Naive B cell (primary cell): ENCODE data around the gene PTPN3. TPM values are rescaled to one million over a fixed set of nuclear protein-coding genes. Genes with fewer than 3 reads are reported as not detected.

Experiments
- ATAC-seq, 2 donors: fragments of 150-1000 bp; cut with Tn5 transposase; 2 replicates each; pipeline ENCODE4 v1.10.0; 2021; ENCODE audit warnings: low read depth in 2 of 2, mild to moderate bottlenecking in 2 of 2, moderate library complexity in 2 of 2
- DNase-seq: peaks from one replicate; pipeline ENCODE4 v3.0.0; 2022
- H3K27ac Mint-ChIP-seq, 6 donors: one replicate each; pipeline ENCODE4 v1.8.0; 2020 to 2022; ENCODE audit warnings: mild to moderate bottlenecking in 6 of 6, mixed read lengths in 6 of 6, moderate library complexity in 5 of 6, inconsistent platforms in 2 of 6
- H3K27me3 Mint-ChIP-seq, 3 donors: one replicate each; pipeline ENCODE4 v1.8.0; 2021 to 2022; ENCODE audit warnings: mixed read lengths in 3 of 3, mild to moderate bottlenecking in 1 of 3
- H3K36me3 Mint-ChIP-seq, 2 donors: one replicate each; pipeline ENCODE4 v1.8.0; 2020 to 2022; ENCODE audit warnings: mixed read lengths in 2 of 2, inconsistent platforms in 1 of 2, mild to moderate bottlenecking in 1 of 2
- H3K4me1 Mint-ChIP-seq, 3 donors: one replicate each; pipeline ENCODE4 v1.8.0; 2020 to 2022; ENCODE audit warnings: mixed read lengths in 3 of 3, inconsistent platforms in 1 of 3, mild to moderate bottlenecking in 1 of 3, moderate library complexity in 1 of 3
- H3K4me3 Mint-ChIP-seq, 8 donors: one replicate each; pipeline ENCODE4 v1.8.0; 2020 to 2022; ENCODE audit warnings: mild to moderate bottlenecking in 8 of 8, mixed read lengths in 8 of 8, moderate library complexity in 8 of 8, inconsistent platforms in 2 of 8
- H3K9me3 Mint-ChIP-seq, 7 donors: one replicate each; pipeline ENCODE4 v1.8.0; 2020 to 2022; ENCODE audit warnings: mixed read lengths in 7 of 7, mild to moderate bottlenecking in 5 of 7, inconsistent platforms in 2 of 7, moderate library complexity in 1 of 7
- polyA plus RNA-seq, 6 donors: library from polyadenylated mRNA; unstranded; fragments of 300-500 nt; fragmentation: Illumina TruSeq; gene quantifications; one replicate each; pipeline ENCODE4 v1.2.3, GENCODE V29; 2021; ENCODE audit warnings: low read depth in 6 of 6

Gene PTPN3
- polyA plus RNA-seq, 6 donors from 2014 or later: not detected

DNA sequence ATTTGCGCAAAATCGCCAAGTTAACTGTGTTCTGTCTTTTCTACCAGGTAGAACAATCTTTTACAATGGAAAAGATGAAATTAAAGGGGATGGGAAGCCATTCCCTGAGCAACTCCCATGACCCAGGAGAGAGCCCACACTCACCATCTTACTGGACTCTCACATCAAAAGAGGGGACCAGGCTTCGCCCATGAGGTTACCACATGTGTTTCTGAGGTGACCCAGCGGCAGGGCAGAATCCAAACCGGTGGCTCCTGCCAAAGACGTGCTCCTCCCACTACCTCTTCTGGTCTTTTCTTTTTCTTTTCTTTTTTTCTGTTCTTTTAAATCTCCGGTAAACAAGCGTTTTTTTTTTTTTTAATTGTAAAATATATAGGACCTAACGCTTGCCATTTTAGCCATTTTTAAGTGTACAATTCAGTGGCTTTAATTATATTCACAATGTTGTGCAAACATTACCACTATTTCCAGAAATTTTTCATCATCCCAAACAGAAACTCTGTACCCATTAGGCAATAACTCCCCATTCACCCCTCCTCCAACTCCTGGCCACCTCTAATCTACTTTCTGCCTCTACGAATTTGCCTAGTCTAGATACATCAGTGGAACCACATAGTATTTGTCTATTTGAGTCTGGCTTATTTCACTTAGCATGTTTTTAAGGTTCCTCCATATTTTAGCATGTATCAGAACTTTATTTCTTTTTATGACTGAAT lies 19.3 kb downstream of the PTPN3 start:
- DNase-seq (no peak), ATAC-seq (no peak)
- peaks cover 35 to 61% (median 60%) of the 10 kb centered on the region in 3 donors for H3K27me3 Mint-ChIP-seq
- H3K4me3 Mint-ChIP-seq: no peak overlapping the region
- no peaks in the 10 kb centered on the region for H3K36me3 Mint-ChIP-seq
- H3K9me3 Mint-ChIP-seq: no peaks in the 10 kb centered on the region
- H3K4me1 Mint-ChIP-seq: no peaks in the 10 kb centered on the region
- no peak overlapping the region for H3K27ac Mint-ChIP-seq

DNA sequence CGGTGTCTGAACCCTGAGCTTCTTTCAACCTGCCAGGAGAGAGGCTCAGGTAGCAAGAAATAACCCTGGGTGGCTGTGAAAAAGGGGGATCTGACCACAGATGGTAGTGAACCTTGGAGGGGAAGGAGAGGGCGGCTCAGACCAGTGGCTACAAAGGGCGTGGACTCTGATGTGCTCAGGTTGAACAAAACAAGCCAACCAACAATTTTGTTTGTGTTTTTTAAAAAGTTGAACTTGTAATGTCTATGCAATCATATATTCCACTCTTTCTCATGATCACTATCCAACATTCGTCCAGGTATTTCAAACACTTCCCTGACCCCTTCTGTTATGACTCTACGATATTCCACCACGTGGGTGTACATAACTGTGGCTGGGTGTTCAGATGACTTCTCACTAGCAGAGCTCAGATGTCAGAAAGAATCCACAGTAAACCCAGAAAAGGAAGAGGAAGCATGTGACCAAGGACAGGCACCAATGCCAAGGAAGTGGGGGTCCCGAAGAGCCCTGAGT lies 20.0 kb downstream of the PTPN3 start:
- no peaks in the 10 kb centered on the region for H3K36me3 Mint-ChIP-seq
- H3K27ac Mint-ChIP-seq: no peak overlapping the region

DNA sequence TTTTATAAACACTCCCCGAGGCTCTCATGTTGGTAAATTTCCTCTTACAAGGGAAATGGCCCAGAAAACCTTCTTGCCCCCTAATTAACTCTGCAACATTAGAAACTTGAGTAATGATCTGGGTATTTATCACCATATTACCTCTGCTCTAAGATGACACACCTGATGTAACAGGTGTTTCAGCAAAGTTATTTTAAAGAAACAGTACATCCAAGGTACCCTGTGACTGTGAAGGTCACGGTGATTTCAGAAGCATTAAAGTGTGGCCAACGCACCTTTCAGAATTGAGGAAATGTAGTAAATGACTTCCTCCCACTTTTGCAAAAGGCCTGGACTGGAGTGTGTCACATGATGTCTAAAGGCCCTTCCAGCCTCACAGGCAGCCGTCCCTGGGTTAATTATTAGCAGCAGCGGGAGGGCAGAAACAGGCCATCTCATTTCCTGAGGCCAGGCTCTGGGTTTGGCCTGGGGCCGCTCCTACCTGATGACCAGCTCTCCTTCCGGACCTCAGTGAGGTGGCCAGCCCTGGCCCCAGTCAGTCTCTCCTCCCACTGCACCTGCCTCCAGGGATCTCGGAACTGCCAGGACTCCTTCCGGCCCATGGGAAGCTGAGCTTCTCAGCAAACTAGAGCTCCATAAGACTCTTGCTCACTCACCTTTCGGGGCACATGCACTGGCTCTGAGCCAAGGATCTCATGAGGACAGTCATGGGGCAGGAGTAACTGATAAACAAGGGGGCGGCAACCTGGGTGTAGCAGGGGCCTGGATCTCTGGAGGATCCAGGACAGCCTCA lies 20.7 kb downstream of the PTPN3 start:
- Mint-ChIP-seq H3K9me3 (no peaks in the 10 kb centered on the region), H3K27ac (no peak overlapping the region), H3K4me3 (no peak overlapping the region), H3K36me3 (no peaks in the 10 kb centered on the region), H3K4me1 (no peaks in the 10 kb centered on the region), H3K27me3 (peaks cover 24 to 60% (median 48%) of the 10 kb centered on the region in 3 donors)
- DNase-seq: no peak
- no peak for ATAC-seq

More for the DNA sequence above, 20.0 kb downstream of the PTPN3 start:
- DNase-seq (no peak), ATAC-seq (no peak)
- H3K4me1 Mint-ChIP-seq: no peaks in the 10 kb centered on the region
- H3K27me3 Mint-ChIP-seq: peaks cover 28 to 59% (median 54%) of the 10 kb centered on the region in 3 donors
- no peak overlapping the region for H3K4me3 Mint-ChIP-seq
- no peaks in the 10 kb centered on the region for H3K9me3 Mint-ChIP-seq

DNA sequence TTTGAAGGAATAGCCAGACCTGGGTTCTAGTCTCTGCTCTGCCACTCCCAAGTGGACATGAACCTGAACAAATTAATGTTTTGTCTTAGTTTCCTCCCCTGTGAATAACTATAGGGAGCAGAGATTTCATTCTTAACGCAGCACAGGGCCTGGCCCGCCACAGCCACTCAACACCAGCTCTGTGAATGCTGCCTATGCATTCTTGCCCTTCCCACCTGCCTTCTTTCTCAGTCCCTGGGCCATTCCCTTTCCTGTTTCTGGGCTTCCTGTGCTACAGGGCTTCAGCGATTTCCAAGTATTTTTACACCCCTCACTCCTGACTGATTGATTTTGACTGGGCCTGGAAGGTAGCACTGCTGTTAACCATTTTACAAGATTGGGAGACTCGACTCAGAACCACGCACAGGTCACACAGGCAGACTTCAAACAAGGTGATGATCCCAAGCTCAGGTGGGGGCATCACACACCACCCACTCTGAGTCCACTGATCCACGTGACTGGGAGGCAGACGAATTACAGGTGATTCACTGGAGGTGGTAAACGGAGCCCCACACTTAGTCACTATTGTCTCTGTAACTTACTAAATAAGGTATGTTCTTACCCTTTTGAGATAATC lies 21.4 kb downstream of the PTPN3 start:
- no peaks in the 10 kb centered on the region for H3K36me3 Mint-ChIP-seq
- DNase-seq (no peak), ATAC-seq (no peak)
- H3K27me3 Mint-ChIP-seq: peaks cover 22 to 57% (median 47%) of the 10 kb centered on the region in 3 donors
- H3K4me3 Mint-ChIP-seq: no peak overlapping the region
- no peak overlapping the region for H3K27ac Mint-ChIP-seq
- H3K4me1 Mint-ChIP-seq: no peaks in the 10 kb centered on the region
- H3K9me3 Mint-ChIP-seq: no peaks in the 10 kb centered on the region

DNA sequence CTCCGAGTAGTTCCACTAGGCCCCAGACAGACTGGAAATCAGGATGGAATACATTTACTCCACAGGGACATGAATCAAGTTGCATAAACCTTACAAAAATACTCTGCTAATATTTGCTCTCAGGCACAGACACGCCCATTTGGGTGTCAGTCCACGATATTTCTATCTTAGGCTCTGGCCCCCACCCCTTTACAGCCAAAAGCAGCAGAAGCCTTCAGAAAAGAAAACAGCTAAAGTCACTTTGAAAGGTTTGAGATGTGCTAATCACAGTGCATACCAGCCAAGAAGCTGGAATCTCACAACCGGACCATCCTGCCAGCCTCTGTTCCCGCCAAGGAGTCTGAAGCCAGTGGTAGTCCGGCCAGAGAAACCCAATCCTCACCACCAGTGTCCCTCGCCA lies 22.6 kb downstream of the PTPN3 start:
- no peak overlapping the region for H3K4me3 Mint-ChIP-seq
- no peaks in the 10 kb centered on the region for H3K4me1 Mint-ChIP-seq
- H3K27ac Mint-ChIP-seq: no peak overlapping the region
- H3K27me3 Mint-ChIP-seq: peaks cover 17 to 51% (median 51%) of the 10 kb centered on the region in 3 donors
- no peaks in the 10 kb centered on the region for H3K36me3 Mint-ChIP-seq
- ATAC-seq (no peak), DNase-seq (no peak)
- H3K9me3 Mint-ChIP-seq: no peaks in the 10 kb centered on the region

DNA sequence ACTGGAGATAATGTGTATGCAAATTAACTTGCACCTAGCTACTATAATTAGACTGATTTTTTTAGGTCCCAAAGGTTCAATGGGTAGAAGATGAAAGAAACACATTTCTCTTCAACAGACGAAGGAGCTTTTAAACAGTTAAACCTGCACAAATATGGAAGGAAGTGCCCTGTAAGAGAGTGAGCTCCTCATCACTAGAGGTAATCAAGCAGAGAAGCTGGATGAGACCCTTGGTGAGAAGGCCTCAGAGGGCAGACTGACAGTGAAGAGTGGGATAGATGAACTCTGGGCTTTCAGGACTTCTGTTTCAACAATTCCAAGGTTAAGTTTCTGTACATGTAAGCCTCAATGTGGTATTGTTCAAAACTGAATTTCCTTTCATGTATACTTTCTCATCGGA lies 23.2 kb downstream of the PTPN3 start:
- DNase-seq (no peak), ATAC-seq (no peak)
- Mint-ChIP-seq H3K27ac (no peak overlapping the region), H3K9me3 (no peaks in the 10 kb centered on the region), H3K4me1 (no peaks in the 10 kb centered on the region), H3K4me3 (no peak overlapping the region), H3K36me3 (no peaks in the 10 kb centered on the region), H3K27me3 (peaks cover 15 to 50% (median 49%) of the 10 kb centered on the region in 3 donors)

DNA sequence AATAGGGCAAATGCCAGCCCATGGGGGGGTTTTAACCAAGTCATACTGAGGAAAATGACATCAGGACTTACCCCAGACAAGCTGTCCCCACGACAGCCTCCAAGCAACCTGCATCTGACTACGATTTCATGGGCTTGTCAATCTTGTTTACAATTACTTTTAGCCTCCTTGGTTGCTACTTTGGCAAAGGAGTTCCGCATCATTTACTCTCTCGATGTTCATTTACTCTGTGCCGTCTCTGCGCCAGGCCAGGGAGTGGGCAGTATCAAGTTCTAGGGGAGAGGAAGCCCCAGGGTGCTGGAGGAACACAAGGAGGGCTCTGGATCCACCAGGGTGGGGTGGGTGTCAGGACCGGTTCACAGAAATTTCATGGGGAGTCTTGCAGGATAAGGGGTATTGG lies 23.9 kb downstream of the PTPN3 start:
- Mint-ChIP-seq H3K27me3 (peaks cover 8 to 45% (median 41%) of the 10 kb centered on the region in 3 donors), H3K9me3 (no peaks in the 10 kb centered on the region), H3K4me1 (no peaks in the 10 kb centered on the region), H3K27ac (peak overlapping the region in 1 of 6 donors; percentile 49), H3K36me3 (no peaks in the 10 kb centered on the region), H3K4me3 (no peak overlapping the region)
- DNase-seq (no peak), ATAC-seq (no peak)

DNA sequence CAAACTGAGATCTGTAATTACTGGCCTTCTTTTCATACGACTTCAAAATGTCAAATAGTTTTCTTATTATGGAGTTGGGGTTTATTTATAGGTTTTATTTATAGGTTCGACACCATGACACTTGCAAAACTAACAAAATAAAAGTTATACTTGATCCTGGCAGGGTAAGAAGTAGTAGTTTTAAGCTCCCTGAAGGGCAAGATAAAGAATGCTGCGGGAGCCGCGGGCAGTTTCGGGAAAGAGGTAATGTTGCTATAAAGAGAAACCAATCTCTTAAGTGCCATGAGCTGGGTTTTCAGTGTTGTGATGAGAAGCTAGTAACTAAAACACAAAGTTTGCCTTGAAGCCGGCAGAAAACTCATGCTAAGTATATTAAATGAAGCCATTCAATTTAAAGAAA lies 24.8 kb downstream of the PTPN3 start:
- Mint-ChIP-seq H3K4me3 (no peak overlapping the region), H3K27ac (no peak overlapping the region), H3K27me3 (peaks cover 4 to 37% (median 33%) of the 10 kb centered on the region in 3 donors), H3K9me3 (no peaks in the 10 kb centered on the region), H3K36me3 (no peaks in the 10 kb centered on the region), H3K4me1 (no peaks in the 10 kb centered on the region)
- ATAC-seq (no peak), DNase-seq (no peak)

DNA sequence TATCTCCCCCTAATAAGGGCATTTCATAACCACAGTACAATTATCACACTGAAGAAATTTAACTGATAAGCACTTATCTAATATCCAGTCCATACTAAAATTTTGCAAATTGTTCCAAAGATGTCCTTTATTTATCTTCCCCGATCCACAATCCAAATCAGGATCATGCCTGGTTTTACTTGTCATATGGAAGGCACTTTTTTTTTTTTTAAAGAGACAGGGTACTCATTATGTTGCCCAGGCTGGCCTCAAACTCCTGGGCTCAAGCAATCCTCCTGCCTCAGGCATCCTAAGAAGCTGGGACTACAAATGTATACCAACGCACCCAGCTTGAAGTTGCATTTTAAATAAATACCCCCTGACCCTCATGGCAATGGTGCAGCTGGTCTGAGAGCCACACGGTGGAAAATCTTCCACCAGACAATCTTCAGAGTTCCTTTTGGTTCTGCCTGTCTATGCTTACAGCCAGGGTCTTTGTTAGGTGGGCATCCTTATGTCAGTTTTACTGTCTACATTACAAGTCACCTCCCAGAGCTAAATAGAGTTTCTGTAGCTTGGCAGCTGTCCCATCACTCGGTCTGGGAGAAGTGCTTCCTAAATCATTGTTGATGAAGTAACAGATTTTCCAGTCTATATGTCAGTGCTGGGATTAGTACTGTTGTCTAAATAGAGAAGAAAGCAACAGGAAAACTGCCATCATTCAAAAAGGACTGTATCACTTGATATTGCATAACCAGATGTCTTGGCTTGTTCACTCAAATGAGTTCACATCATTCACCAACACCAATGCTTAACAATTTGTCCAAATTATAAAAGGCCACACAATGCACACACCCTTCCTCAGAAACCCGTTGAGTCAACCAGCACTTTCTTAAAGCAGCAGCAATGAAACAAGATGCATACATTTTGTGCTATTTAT lies 26.4 kb downstream of the PTPN3 start:
- no peaks in the 10 kb centered on the region for H3K4me1 Mint-ChIP-seq

DNA sequence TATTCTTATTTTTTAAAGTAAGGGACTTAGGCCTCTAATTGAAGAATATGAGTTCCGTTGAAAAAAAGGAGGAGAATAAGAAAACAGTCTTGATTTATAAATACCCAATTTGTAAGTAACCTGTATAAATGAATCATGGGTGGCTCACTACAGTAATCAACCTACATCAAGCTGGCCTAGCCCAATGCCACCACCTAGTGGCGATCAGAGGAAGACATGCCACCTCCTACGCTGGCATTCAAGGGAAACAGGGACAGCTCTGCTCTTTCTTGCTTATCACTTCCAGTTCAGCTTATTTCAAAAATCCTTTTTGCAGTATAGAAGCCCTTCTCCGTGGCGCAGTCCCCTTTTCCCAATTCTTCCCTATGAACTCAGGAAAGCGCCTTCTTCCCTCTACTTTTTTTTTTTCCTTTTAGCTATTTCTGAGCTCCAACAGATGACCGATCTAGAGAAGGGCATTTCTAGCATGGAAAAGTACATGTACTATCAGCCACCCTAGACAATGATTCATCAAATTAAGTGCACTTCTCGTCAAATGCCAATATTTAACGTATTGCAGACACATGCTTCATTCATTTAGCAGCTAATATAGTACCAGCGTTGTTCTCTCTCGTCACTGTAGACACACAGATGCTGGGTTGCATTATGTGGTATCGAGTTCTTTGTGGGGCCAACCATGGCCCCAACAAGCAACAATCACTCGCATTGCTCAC lies 28.3 kb downstream of the PTPN3 start:
- no peak overlapping the region for H3K27ac Mint-ChIP-seq

More for the DNA sequence above, 26.4 kb downstream of the PTPN3 start:
- ATAC-seq (no peak), DNase-seq (no peak)
- Mint-ChIP-seq H3K27ac (no peak overlapping the region), H3K4me3 (no peak overlapping the region), H3K27me3 (peaks cover 4 to 25% (median 22%) of the 10 kb centered on the region in 3 donors), H3K9me3 (no peaks in the 10 kb centered on the region), H3K36me3 (no peaks in the 10 kb centered on the region)

DNA sequence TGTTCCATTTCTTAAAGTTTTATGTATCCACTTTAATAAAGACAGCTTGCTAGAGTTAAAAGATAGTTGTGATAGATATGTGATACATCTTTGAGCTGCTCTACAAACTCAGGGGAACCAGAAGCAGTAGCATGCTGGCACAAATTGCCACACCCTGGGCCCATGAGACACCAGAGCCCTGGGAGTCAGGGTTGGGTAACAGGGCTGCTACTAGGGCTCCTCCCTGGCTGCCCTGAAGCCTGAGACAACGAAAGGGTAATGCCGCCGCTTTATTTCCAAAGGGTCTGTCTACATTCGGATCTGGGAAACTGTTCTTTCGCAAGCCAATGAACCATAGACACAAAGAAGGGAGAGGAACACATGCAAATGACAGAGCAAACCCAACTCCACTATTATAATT lies 29.2 kb downstream of the PTPN3 start:
- Mint-ChIP-seq H3K4me3 (no peak overlapping the region), H3K4me1 (no peaks in the 10 kb centered on the region), H3K27me3 (peaks cover 14 to 36% (median 25%) of the 10 kb centered on the region in 3 donors), H3K9me3 (no peaks in the 10 kb centered on the region), H3K27ac (no peak overlapping the region), H3K36me3 (no peaks in the 10 kb centered on the region)
- ATAC-seq (no peak), DNase-seq (no peak)

More for the DNA sequence above, 28.3 kb downstream of the PTPN3 start:
- peaks cover 16 to 34% (median 31%) of the 10 kb centered on the region in 3 donors for H3K27me3 Mint-ChIP-seq
- H3K4me1 Mint-ChIP-seq: no peaks in the 10 kb centered on the region
- no peaks in the 10 kb centered on the region for H3K36me3 Mint-ChIP-seq
- ATAC-seq (peak; percentile 57 to 59), DNase-seq (peak; percentile 20)
- no peaks in the 10 kb centered on the region for H3K9me3 Mint-ChIP-seq
- H3K4me3 Mint-ChIP-seq: no peak overlapping the region

DNA sequence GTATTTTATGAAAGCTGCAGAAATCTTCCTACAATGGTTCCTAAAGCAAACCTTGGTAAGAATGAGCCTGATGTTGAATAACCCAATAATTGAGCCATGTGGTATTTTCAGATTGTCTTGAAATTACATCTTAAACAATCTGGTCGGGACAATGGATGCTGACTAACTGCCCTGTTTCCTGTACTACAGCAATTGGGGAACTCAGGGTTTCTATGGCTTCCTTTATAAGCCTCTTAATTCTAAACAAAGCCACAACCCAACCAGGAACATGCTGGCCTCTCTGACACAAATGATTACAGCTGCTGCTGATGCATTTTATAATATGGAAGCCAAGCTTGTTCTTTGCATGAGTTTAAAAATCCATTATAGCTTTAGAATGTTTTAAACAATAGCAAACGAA lies 30.2 kb downstream of the PTPN3 start:
- Mint-ChIP-seq H3K9me3 (no peaks in the 10 kb centered on the region), H3K27ac (no peak overlapping the region), H3K27me3 (peaks cover 14 to 31% (median 30%) of the 10 kb centered on the region in 3 donors), H3K4me1 (no peaks in the 10 kb centered on the region), H3K36me3 (no peaks in the 10 kb centered on the region), H3K4me3 (no peak overlapping the region)
- no peak for DNase-seq
- no peak for ATAC-seq
